Mononuclear cell (primary cell): ENCODE results near the gene RAVER1. TPM values are rescaled to one million over a fixed set of nuclear protein-coding genes. Genes with fewer than 3 reads are reported as not detected.

ENCODE experiments used
- H3K27me3 ChIP-seq: 2 replicates; pipeline ENCODE4 v1.6.0; 2011; ENCODE audit warnings: low read length, control low read depth; ENCODE audit not compliant: insufficient read depth
- H3K4me1 ChIP-seq: 2 replicates; pipeline ENCODE4 v1.5.1; 2011; ENCODE audit warnings: mild to moderate bottlenecking, low read length, control low read depth; ENCODE audit not compliant: insufficient read depth
- H3K4me3 ChIP-seq: 2 replicates; pipeline ENCODE4 v1.5.1; 2011; ENCODE audit warnings: mild to moderate bottlenecking, low read length, moderate library complexity
- H3K9me3 ChIP-seq: 2 replicates; pipeline ENCODE4 v1.5.1; 2011; ENCODE audit warnings: low read depth, mild to moderate bottlenecking, control low read depth, low read length
- total RNA-seq: library from RNA; depleted of rRNA; stranded (reverse); fragments of >200 nt; gene quantifications from one replicate; pipeline ENCODE4 v1.2.3, GENCODE V29; 2012

Gene RAVER1
- total RNA-seq, 1 donor, result 9.6 TPM

GRCh38 chr19:10279737-10280442 is 53.4 kb downstream of the RAVER1 start:
- H3K27me3 ChIP-seq, result no peaks in the 10 kb centered on the region
- no peak overlapping the region for H3K4me3 ChIP-seq
- H3K9me3 ChIP-seq, result no peaks in the 10 kb centered on the region
- H3K4me1 ChIP-seq, result peaks cover 7% of the 10 kb centered on the region

GRCh38 chr19:10278935-10279334 is 54.4 kb downstream of the RAVER1 start:
- H3K4me1 ChIP-seq, result peaks cover 7% of the 10 kb centered on the region

GRCh38 chr19:10277795-10278589 is 55.3 kb downstream of the RAVER1 start:
- H3K9me3 ChIP-seq, result no peaks in the 10 kb centered on the region
- H3K4me1 ChIP-seq, result peaks cover 8% of the 10 kb centered on the region
- no peaks in the 10 kb centered on the region for H3K27me3 ChIP-seq
- no peak overlapping the region for H3K4me3 ChIP-seq

More at GRCh38 chr19:10278935-10279334, 54.4 kb downstream of the RAVER1 start:
- Histone ChIP-seq H3K27me3 (no peaks in the 10 kb centered on the region), H3K9me3 (no peaks in the 10 kb centered on the region), H3K4me3 (no peak overlapping the region)

- Histone ChIP-seq H3K4me3 (no peak overlapping the region), H3K4me1 (peaks cover 37% of the 10 kb centered on the region), H3K27me3 (no peaks in the 10 kb centered on the region), H3K9me3 (no peaks in the 10 kb centered on the region)
Observed at GRCh38 chr19:10274589-10274988, 58.7 kb downstream of the RAVER1 start.

DNA sequence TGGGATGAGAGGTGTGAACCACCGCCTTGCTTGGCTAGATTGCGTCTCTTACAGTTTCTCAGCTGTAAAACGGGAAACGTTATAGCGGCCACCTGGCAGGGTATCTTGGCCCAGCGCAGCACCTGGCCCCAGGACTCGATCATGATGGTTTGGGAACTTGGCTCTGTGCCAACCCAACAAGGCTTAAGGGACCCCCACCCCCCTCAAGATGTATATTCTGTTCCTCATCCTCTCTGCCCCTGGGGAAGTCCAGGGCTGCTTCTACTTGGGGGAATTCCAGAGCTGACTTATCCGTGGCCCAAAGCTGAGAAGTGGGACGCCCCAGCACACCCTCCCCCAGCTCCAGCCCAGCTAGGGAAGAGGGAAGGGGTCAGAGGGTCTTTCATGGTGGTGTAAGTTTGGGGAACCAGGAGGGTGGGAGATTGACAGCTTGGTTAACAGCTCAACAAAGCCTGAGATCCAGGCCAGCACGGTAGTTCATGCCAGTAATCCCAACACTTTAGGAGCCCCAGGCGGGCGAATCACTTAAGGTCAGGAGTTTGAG is 61.7 kb downstream of the RAVER1 start:
- peak overlapping the region; percentile 46 for H3K4me3 ChIP-seq
- H3K27me3 ChIP-seq, result no peaks in the 10 kb centered on the region
- H3K9me3 ChIP-seq, result no peaks in the 10 kb centered on the region
- peaks cover 35% of the 10 kb centered on the region for H3K4me1 ChIP-seq

DNA sequence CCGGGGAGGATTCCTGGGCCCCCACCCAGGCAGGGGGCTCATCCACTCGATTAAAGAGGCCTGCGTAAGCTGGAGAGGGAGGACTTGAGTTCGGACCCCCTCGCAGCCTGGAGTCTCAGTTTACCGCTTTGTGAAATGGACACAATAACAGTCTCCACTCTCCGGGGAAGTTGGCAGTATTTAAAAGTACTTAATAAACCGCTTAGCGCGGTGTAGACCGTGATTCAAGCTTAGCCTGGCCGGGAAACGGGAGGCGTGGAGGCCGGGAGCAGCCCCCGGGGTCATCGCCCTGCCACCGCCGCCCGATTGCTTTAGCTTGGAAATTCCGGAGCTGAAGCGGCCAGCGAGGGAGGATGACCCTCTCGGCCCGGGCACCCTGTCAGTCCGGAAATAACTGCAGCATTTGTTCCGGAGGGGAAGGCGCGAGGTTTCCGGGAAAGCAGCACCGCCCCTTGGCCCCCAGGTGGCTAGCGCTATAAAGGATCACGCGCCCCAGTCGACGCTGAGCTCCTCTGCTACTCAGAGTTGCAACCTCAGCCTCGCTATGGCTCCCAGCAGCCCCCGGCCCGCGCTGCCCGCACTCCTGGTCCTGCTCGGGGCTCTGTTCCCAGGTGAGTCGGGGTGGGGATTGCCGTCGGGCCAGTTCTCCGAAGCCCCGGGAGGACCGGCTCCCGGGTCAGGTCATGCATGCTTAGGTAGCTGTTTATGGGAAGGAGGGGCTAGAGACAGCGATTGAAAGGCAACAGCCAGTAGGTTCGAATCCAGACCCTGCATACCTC is 62.5 kb downstream of the RAVER1 start, which contains the start of gene ICAM1:
TSS of gene ICAM1 (plus strand) at position 505 of the 779 bp plus-strand sequence. CDS start at position 545, 40 bp downstream.
- Histone ChIP-seq H3K4me1 (peaks cover 35% of the 10 kb centered on the region), H3K9me3 (no peaks in the 10 kb centered on the region), H3K4me3 (peak within 1 kb of the TSS; percentile 46), H3K27me3 (no peaks in the 10 kb centered on the region)

DNA sequence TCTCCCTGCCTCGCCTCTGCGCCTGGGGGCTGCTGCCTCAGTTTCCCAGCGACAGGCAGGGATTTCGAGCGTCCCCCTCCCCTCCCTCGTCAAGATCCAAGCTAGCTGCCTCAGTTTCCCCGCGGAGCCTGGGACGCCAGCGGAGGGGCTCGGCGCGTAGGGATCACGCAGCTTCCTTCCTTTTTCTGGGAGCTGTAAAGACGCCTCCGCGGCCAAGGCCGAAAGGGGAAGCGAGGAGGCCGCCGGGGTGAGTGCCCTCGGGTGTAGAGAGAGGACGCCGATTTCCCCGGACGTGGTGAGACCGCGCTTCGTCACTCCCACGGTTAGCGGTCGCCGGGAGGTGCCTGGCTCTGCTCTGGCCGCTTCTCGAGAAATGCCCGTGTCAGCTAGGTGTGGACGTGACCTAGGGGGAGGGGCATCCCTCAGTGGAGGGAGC is 63.1 kb downstream of the RAVER1 start:
- H3K9me3 ChIP-seq, result no peaks in the 10 kb centered on the region
- H3K27me3 ChIP-seq, result no peaks in the 10 kb centered on the region
- peaks cover 35% of the 10 kb centered on the region for H3K4me1 ChIP-seq
- H3K4me3 ChIP-seq, result peak overlapping the region; percentile 46

DNA sequence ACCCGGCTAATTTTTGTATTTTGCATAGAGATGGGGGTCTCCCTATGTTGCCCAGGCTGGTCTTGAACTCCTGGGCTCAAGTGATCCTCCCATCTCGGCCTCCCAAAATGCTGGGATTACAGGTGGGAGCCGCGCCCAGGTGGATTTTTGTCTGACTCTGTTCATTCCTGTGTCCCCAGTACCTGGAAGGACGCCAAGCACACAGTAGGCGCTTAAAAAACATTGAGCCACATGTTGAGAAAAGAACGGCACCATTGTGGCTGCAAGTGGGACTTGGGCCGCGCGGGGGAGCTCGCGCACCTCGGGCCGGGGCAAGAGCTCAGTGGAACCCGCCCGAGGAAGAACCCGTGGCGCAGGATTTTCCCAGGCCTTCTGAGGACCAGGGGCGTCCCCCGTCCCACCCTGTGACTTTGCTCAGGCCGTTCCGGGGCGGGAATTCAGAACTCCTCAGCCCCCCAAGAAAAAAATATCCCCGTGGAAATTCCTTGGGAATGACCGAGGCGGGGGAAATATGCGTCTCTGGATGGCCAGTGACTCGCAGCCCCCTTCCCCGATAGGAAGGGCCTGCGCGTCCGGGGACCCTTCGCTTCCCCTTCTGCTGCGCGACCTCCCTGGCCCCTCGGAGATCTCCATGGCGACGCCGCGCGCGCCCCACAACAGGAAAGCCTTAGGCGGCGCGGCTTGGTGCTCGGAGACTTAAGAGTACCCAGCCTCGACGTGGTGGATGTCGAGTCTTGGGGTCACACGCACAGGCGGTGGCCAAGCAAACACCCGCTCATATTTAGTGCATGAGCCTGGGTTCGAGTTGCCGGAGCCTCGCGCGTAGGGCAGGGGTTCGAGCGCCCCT is 63.8 kb downstream of the RAVER1 start:
- no peaks in the 10 kb centered on the region for H3K27me3 ChIP-seq
- H3K9me3 ChIP-seq, result no peaks in the 10 kb centered on the region
- H3K4me1 ChIP-seq, result peaks cover 35% of the 10 kb centered on the region
- peak overlapping the region; percentile 46 for H3K4me3 ChIP-seq

DNA sequence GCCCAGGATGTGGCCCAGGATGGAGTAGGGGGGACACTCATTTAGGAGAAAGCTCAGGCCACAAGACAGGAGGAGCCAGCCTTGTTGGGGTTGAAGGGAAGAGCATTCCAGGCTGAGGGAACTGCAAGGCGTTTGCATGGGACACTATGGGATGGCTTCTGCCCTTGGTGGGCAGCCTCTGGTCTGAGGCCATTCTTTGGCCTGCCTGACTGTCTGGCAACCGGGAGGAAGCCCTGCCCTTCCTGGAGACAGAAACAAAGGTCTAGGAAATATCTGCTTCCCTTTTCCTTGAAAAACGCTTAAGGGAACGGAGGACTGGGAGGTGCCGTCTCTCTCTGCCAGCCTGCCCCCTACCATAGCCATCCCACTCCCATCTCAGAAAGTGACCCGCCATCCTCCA is 65.3 kb downstream of the RAVER1 start:
- no peaks in the 10 kb centered on the region for H3K9me3 ChIP-seq
- H3K27me3 ChIP-seq, result no peaks in the 10 kb centered on the region
- peaks cover 35% of the 10 kb centered on the region for H3K4me1 ChIP-seq
- H3K4me3 ChIP-seq, result no peak overlapping the region

DNA sequence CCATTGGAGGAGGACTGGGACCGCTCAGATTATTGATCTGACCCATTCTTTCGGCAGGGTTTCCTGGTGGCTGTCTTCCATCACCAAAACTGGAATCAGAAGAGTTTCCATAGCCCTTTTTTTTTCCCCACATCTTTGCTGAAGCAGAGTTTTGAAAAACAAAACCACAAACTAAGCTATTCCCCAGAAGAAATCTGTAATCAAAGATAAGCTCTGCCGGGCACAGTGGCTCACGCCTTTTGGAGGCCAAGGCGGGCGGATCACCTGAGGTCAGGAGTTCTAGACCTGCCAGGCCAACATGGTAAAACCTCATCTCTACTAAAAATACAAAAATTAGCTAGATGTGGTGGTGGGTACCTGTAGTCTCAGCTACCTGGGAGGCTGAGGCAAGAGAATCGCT is 66.6 kb downstream of the RAVER1 start:
- H3K9me3 ChIP-seq, result no peaks in the 10 kb centered on the region
- peaks cover 21% of the 10 kb centered on the region for H3K4me1 ChIP-seq
- no peak overlapping the region for H3K4me3 ChIP-seq
- no peaks in the 10 kb centered on the region for H3K27me3 ChIP-seq

Other genes starting within 250 kb of the RAVER1 start
- gene SHFL, start 247.2 kb downstream of the RAVER1 start, total RNA-seq, result 28.0 TPM
- gene ANGPTL6, start 230.9 kb downstream of the RAVER1 start, total RNA-seq, result 0.63 TPM
- gene PPAN, start 227.2 kb downstream of the RAVER1 start, total RNA-seq, result 31.6 TPM
- gene P2RY11, start 221.8 kb downstream of the RAVER1 start, total RNA-seq, result 8.3 TPM
- gene EIF3G, start 213.6 kb downstream of the RAVER1 start, total RNA-seq, result 286 TPM
- 53.0 TPM for gene DNMT1, start 138.6 kb downstream of the RAVER1 start, total RNA-seq
- 5.6 TPM for gene S1PR2, start 102.2 kb downstream of the RAVER1 start, total RNA-seq
- 14.9 TPM for gene MRPL4, start 81.3 kb downstream of the RAVER1 start, total RNA-seq
- 170 TPM for gene ICAM1, start 62.4 kb downstream of the RAVER1 start, total RNA-seq
- 7.9 TPM for gene ICAM4, start 46.6 kb downstream of the RAVER1 start, total RNA-seq
- 0.42 TPM for gene ICAM5, start 43.6 kb downstream of the RAVER1 start, total RNA-seq
- 1.6 TPM for gene ZGLP1, start 23.7 kb downstream of the RAVER1 start, total RNA-seq
- 1.5 TPM for gene FDX2, start 17.5 kb downstream of the RAVER1 start, total RNA-seq
- gene ICAM3, start 6.1 kb upstream of the RAVER1 start, total RNA-seq, result 151 TPM
- gene TYK2, start 47.0 kb upstream of the RAVER1 start, total RNA-seq, result 93.2 TPM
- 114 TPM for gene CDC37, start 70.0 kb upstream of the RAVER1 start, total RNA-seq
- 7.2 TPM for gene PDE4A, start 87.0 kb upstream of the RAVER1 start, total RNA-seq
- gene KEAP1, start 169.8 kb upstream of the RAVER1 start, total RNA-seq, result 10.4 TPM
- gene S1PR5, start 183.9 kb upstream of the RAVER1 start, total RNA-seq, result 36.9 TPM
- 30.7 TPM for gene ATG4D, start 210.4 kb upstream of the RAVER1 start, total RNA-seq
- 6.7 TPM for gene KRI1, start 232.5 kb upstream of the RAVER1 start, total RNA-seq
- gene CDKN2D, start 235.4 kb upstream of the RAVER1 start, total RNA-seq, result 84.0 TPM